Mammary epithelial cell (primary cell): Measurements from ENCODE around the gene ECSIT.
"Not testable (repeated sequence)": the region's sequence is repeated elsewhere in the genome, so short reads cannot be mapped to it uniquely, and the experiment has no call there.

Experiments used
- EZH2 ChIP-seq: IDR thresholded peaks from 2 replicates; pipeline ENCODE4 v1.6.1; 2012; ENCODE audit warnings: low read length, inconsistent platforms, borderline replicate concordance
- TF ChIP-seq, protein P1 (sequence below), 2 donors: IDR thresholded peaks in 1 of 2; conservative IDR thresholded peaks in 1 of 2; 2 replicates each; pipeline ENCODE4 v1.5.1; 2011 to 2012; ENCODE audit warnings: inconsistent platforms in 2 of 2, low read length in 2 of 2, mild to moderate bottlenecking in 2 of 2, control low read depth in 1 of 2, low read depth in 1 of 2; ENCODE audit not compliant: insufficient read depth in 1 of 2; ENCODE audit errors: extremely low read depth in 1 of 2

DNA sequence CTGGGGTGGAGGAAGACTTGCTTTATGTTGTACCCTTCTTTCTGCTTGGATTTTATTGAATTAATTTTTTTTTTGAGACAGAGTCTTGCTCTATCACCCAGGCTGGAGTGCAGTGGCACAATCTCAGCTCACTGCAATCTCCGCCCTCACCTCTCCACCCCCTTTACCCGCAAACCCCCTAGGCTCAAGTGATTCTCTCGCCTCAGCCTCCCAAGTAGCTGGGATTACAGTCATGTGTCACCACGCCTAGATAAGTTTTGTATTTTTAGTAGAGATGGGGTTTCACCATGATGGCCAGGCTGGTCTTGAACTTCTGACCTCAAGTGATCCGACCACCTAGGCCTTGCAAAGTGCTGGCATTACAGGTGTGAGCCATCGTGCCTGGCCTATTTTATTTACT, 44.4 kb upstream of the ECSIT start:
- TF ChIP-seq, protein P1, sequence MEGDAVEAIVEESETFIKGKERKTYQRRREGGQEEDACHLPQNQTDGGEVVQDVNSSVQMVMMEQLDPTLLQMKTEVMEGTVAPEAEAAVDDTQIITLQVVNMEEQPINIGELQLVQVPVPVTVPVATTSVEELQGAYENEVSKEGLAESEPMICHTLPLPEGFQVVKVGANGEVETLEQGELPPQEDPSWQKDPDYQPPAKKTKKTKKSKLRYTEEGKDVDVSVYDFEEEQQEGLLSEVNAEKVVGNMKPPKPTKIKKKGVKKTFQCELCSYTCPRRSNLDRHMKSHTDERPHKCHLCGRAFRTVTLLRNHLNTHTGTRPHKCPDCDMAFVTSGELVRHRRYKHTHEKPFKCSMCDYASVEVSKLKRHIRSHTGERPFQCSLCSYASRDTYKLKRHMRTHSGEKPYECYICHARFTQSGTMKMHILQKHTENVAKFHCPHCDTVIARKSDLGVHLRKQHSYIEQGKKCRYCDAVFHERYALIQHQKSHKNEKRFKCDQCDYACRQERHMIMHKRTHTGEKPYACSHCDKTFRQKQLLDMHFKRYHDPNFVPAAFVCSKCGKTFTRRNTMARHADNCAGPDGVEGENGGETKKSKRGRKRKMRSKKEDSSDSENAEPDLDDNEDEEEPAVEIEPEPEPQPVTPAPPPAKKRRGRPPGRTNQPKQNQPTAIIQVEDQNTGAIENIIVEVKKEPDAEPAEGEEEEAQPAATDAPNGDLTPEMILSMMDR (conservative IDR thresholded peaks at IDR 0.05 in 1 of 2, IDR thresholded peaks at IDR 0.05 in 1 of 2; ENCODE audit: extremely low read depth in 1 of 2, insufficient read depth in 1 of 2, low read depth in 1 of 2, low read length in 2 of 2) = not testable (repeated sequence)
- not testable (repeated sequence) for TF ChIP-seq EZH2
